GM18909 (cell line): ENCODE results near the gene NPSR1.
"Not testable (repeated sequence)": the region's sequence is repeated elsewhere in the genome, so short reads cannot be mapped to it uniquely, and the experiment has no call there.

ENCODE experiments used
- ATAC-seq: cut with Tn5 transposase; IDR thresholded peaks from one replicate; pipeline ENCODE4 v1.9.1; 2021; ENCODE audit warnings: mild to moderate bottlenecking; ENCODE audit not compliant: unreplicated experiment, poor library complexity

NPSR1 gene

DNA sequence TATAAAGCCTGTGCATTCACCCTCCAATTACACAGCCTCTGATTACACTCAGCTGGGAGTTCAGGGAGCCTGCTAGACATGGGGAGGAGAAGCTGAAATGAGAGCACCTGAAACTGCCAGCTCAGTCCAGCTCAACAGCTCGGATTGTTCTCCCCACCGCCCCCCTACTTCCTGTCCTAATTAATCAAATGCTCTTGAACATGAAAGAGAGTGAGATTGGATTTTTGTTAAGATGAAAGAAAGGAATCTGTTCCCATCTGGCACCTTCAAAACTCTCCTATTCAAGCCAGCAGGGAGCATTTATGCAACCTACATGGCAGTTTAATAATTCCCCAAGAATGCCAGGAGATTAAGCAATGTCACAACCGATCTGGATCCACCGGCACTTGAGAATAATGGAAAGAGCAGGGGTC, 98.0 kb downstream of the NPSR1 start:
- no peak for ATAC-seq

DNA sequence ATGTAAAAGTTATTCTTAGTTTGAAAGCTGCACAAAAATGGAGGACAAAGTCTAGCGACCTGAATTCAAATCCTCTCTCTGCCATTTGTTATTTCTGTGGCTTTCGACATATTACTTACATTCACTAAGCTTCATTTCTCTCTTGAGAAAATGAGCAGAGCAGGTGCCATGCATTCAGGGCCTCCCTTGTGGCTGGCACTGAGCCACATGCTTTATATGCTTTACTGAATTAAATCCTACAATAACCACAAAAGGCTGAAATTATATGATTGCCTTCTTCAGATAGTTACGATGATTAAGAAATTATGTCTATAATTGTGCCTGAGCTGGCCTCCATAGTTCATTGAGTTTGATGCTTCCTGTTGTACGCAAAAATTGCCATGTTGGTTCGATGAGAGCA, 98.7 kb downstream of the NPSR1 start:
- no peak for ATAC-seq

DNA sequence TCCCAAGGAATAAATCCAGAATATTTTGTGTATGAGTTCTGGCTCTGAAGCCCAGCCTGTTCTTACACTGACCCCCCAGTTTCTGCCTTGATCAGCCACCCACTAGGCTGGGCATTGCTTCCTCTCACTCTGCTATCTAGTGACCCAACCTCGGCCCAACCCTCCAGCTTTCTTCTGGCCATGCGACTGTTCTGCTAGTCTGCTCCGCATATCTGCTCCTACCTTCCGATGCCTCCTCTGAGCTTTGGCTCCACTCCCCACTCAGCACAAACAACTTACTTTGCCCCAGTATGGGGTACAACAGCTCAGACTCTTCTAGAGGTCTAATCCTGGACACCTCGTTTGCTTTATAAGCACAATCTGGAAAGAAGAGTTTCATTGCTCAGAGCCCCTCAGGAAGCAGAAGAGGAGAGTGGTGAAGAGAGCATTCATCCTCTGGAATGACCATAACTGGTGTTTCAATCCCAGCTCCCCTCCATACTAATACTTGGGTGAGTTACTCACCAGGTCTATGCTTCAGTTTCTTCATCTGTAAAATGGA, 99.6 kb downstream of the NPSR1 start:
- peak; percentile 2 for ATAC-seq

DNA sequence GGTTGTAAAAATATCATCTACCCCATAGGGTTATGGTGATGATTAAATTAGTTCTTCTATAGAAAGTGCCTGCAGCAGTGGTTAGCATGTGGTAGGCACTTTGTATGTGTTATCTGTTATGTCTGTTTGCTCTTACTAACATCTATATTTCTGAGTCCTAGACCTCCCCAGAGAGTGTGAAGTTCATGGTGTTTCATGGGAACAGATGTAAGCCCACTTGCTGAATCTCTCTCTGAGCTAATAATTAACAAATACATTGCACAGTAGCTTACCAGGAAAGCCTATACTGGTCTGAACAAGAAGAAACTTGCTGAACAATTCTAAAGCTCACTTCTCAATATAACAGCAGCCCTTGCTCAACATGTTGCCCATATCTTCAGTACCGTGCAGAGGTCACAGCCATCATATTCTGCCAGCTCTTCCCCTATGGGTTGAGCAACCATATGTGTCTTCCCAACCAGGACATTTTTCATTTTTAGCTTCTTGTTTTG, 100.1 kb downstream of the NPSR1 start:
- ATAC-seq, result peak; percentile 75

DNA sequence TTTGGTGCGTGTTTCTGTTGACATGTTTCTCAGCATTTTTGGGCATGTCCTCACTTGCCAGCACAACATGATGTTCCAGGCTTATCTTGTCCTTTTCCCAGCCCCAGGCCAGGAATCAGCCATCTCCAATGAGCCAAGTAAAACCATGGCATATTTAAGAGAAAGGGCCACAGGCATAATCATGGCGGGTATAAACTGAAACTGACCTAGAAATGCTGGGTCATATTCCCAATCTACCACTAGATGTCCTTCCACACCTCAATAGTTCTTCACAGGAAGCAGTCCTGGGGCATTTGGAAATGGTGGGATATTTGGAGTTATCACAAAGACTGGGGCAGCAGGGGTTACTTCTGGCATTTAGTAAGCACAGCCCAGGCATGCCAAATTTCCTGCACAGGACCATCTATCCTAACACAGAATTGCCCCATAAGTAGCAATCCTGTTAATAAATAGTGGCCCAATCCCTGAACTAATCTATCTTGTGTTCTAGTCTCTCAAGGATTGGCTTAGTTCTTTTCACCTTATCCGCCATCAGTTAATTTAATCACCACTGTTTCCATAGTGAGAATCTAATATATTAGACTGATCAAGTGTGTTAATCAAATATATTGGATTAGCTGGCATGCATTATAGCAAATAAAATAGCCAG, 101.6 kb downstream of the NPSR1 start:
- ATAC-seq, result peak; percentile 30

DNA sequence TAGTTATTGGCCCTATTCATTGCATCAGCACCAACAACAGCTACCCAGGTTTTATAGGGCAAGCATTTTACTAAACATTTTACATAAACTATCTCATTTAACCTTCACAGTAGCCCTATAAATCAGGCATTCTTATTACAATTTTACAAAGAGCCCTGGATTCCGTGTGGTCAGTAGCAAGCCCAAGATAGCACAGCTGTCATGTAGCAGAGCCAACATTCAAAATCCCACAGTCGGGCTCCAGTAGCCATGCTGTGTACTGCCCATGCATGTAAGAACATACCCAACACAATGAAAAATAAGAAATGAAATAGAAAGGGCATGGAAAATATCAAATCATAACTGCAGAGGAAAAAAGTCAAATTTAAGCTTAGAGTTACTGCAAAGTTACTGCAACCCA, 102.3 kb downstream of the NPSR1 start:
- ATAC-seq, result no peak

DNA sequence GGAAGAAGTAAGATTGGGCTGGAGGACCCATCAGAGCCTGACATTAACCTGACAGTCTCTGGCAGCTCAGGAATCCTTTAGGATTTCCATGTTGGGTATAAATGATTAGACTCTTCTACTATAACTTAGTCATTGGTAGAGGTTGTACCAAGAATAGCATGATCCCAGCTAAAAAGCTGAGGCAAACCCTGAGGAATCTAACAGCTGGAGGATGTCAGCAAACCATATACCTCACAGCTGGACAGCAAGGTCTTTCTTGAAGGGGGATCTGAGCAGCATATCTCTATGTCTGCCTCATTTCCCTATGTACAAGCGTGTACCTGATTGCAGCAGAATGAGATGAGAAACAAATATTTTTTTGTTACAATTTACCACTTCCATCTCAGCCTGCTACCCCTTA, 103.2 kb downstream of the NPSR1 start:
- ATAC-seq, result no peak

DNA sequence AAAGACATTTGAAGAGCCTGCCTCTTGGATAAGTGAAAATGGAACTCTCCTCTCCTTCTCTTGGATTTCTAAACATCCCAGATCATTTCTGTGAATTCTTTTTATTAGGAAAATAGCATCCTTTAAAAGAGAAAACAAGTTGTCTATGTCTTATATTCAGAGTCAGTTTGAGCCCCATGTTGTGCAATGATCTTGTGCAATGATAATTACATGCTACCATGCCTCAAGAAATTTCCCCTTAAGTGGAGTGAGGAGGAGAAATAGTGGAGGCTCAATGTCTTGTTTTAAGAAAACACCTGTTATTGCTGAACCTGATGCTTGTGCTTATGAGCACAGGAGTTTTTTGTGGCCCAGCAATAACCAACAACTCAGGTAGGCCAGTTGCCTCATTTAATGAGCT, 103.6 kb downstream of the NPSR1 start:
- no peak for ATAC-seq

DNA sequence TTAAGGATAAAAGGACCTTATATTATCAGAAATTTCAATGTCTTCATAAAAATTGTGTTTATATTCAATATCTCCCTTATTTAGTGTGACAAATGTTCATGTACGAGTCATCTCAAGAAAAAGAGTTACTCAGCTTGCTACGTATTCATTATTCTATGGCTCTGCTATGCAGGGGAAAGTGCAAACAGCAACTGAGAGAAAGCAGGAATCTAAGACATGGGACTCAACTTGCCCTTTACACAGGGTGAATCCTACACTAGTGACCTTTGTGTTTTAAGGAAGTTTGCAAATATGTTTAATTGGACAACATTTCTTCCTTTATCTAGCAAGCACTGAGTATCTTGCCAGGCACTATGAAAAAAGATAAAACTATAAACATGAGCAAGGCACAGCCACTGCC, 104.7 kb downstream of the NPSR1 start:
- ATAC-seq, result no peak

DNA sequence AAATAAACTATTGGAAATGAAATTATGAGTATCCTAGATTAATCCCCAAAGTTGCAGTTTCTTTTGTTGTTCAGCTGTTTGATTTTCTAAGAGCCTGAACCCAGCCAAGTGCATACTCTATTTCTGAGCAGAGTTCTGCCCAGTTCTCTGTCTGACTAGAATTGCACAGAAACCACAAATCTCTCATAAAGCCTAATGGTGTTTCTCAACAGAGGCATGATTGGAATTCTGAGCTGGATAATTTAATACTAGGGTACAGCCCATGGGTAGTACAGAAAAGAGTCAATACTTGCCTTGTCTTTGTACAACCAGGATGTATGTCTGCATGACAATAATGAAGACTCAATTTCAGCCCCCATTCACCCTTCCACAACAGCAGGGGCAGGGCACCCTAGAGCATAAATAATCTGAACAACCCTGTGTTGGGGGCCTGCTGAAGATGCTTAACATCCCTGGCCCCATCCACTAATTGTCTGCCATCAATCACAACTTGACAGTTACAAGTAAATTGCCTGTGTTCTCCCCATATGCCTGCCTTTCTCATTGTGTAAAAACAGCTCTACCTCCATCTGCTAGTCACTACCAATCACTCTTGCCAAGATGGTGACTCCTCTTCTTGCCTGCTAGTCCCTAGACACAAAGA, 114.4 kb downstream of the NPSR1 start:
- ATAC-seq, result no peak

DNA sequence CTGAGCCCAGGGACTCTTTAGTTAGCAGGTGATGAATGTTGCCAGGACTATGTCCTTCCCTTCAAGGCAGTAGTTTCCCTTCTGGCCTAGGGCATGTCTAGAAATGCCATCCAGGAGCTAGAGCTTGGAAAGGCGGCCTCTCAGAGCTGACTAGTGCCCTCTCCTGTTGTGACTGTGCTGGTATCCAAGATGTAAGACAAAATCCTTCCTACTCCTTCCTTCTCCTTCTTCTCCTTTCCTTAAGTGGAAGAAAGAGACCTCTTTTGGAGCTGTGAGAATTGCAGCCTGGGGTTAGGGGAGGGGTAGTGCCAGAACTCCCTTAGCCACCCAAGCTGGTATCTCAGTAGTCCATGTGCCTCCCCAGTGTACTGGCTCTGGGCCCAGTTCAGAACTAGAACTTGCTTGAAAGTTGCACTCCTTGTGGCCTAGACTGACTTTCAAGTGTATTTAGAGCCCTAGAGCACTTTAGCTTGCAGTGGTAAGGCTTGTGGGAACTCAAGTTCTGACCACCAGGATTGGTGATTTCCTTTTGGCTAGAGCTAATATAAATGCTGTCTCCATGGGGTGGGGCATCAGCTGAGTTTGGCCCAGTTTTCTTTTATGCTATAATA, 118.8 kb downstream of the NPSR1 start:
- no peak for ATAC-seq

DNA sequence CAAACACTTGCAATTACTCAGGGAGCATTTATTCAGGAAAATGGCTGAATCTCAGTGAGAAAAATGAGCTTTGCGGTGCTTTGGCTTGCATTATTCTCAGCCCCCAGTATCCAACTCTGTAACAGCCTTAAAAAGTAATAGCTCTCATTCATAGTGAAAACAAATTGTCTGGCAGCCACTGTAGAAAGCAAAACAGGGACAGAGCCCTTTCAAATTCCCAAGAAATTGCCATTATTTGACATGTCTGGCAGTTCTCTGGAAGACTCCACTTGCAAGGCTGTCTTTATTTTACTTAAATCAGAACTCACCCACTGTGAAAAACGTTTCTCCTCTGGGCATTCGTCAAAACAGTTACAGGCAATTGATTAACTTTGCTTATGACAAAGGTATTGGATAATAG, 122.5 kb downstream of the NPSR1 start:
- ATAC-seq, result no peak

DNA sequence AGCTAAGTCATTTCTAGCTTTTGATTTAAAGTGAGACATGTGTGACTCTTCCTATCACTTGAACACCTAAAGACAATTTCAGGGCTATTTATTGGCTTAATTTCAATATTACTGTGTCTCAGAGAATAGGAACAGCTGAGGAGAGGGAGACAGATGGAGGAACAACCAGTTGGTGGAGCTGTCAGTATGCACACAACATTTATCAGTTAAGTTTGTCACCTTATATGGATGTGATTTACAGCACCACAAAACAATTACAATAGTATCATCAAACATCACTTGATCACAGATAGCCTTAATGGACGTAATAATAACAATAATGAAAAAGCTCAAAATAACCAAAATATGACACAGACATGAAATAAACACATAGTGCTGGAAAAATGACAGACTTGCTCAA, 129.6 kb downstream of the NPSR1 start:
- no peak for ATAC-seq

DNA sequence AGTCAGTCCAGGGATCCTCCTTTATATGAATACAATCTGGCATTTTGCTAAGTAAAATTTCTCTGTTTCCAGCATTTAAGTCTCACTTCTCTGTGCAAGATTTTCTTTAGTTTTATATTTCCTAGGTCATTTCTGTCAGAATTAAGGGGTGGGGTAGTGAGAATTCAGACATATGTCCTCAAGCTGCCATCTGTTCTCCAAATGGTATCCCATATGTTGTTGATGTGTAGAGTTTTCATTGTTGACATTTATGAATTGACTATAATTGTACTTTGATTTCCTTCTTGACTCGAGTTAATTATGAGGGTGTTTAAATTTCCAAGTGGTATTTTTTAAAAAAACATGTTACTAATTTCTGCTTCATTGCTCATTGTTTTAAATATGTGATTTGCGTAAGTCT, 148.8 kb downstream of the NPSR1 start:
- no peak for ATAC-seq

DNA sequence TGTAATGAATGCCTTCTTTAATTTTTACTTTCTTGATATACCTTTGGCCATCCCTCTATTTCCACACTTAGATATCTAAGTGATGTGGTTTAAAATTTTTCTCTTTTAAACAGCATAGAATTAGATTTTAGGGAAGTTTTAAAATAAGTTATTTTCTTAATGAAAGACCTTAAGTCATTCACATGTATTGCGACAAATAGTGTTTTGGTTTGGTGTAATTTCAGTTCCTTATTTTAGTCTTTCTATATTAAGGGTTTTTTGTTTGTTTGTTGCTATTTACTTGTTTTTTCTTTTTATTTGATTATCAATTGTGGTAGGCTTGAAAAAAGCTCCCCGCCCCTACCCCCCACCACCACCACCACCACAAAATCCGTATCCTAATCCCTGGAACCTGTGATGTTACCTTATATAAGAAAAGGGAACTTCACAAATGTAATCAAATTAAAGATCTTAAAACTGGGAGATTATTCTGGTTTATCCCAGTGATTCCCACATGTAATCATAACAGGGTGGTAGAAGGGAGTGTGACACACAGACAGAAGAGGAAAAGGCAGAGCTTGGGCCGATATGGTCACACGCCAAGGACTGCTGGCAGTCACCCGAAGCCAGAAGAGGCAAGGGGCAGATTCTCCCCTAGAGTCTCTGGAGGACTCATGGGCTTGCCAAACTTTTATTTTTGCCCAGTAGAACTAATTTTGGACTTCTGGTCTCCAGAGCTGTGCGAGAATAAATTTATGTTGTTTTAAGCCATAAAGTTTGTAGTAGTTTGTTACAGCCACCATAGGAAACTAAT, 149.7 kb downstream of the NPSR1 start:
- no peak for ATAC-seq

DNA sequence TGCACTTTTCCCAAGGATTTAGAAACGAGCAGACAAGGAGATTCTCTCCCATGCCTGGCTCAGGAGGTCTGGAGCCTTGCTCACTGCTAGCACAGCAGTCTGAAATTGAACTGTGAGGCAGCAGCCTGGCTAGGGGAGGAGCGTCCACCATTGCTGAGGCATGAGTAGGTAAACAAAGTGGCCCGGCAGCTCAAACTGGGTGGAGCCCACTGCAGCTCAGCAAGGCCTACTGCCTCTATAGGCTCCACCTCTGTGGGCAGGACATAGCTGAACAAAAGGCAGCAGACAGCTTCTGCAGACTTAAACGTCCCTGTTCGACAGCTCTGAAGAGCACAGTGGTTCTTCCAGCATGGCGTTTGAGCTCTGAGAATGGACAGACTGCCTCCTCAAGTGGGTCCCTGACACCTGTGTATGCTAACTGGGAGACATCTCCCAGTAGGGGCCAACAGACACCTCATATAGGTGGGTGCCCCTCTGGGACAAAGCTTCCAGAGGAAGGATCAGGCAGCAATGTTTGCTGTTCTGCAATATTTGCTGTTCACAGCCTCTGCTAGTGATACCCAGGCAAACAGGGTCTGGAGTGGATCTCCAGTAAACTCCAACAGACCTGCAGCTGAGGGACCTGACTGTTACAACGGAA, 156.3 kb downstream of the NPSR1 start:
- ATAC-seq, result not testable (repeated sequence)

DNA sequence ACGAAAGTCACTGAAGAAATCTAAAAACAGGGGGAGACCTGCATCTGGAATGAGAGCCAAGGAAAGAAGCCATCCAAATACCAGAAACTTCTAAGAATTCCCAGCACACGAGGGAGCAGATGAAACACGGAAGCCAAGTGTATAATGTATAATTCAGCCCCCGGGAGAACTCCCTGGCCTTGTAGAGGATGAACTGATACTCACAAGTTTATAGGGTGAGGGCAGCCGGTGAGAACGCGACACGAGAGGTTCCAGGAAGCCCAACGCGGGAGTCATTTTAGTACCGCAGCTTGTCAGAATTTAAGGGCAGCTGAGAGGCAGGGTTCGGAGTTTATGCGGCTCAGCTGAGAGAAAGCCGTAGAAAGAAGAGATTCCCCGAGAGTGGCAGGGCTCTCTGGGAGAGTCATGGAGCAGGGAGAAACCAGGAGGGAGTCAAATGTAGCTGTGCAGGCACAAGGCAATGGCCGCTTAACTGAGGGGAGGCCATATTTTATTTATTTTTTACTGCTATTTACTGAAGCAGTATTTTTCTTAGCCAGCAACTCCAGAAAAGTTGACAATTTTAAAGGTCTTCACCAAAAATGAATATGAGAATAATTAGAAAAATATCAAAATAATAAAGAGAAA, 164.0 kb downstream of the NPSR1 start:
- ATAC-seq, result no peak

DNA sequence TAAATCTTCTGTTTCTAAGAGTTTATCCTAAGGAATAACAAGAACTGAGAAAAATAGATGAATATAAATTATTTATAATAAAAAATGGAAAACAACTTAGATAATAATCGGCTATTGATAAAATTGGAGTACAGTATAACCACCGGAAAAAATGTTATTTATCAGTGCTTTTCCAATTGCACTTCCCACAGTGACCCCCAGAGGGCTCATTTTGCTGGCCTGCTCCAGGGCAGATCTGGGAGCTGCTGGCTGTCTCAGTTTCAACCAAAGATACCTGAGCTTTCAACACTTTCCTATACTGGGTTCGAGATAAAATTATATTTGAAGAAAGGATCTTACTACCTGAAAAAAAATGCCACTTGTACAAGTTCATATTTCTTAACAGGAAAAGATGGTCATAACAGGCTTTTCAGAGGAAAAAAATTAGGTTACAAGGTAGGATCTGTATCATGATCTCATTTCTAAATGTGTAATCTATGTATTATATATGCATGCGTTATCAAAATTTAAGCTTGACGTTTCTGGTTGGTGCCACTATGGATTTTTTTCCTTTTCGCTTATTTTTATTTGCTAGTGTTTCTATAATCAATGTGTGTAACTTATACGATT, 165.7 kb downstream of the NPSR1 start:
- ATAC-seq, result peak; percentile 91

DNA sequence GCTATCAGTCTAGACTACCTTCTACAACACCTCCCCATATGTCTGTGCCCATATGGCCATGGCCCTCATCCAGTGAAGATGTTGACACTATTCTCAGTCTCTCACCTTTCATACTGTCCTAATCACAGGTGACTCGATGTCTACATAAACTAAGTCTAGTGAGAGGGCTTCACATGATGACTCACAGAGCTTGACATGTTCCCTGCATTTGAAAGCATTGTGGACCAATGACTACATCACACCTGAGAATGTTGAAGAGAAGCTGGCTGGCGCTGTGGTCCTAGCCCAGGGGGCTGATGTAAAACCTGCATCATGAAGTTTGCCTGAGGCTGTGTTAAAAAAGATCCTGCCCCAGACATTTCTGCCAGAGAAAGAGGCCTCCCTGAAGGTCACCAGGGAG, 167.2 kb downstream of the NPSR1 start:
- ATAC-seq, result no peak
